Stimulated activated CD8-positive, alpha-beta memory T cell treated with anti-CD3 and anti-CD28 coated beads, Interleukin-15, amount 100 ng/mL, for 48 hours (primary cell): ENCODE measurements around the gene KIF1B.

Experiments
- DNase-seq, 2 donors: peaks; one replicate each; pipeline ENCODE4 v3.0.0-alpha.2; 2020; ENCODE audit warnings: low read depth in 2 of 2

KIF1B gene

GRCh38 chr1:10283318-10283984, 73.1 kb downstream of the KIF1B start:
- DNase-seq: peak in 1 of 2 donors; percentile 25

GRCh38 chr1:10286244-10286643, 75.9 kb downstream of the KIF1B start:
- DNase-seq: no peak

GRCh38 chr1:10287023-10287645, 76.8 kb downstream of the KIF1B start:
- DNase-seq: no peak

GRCh38 chr1:10288029-10288615, 77.8 kb downstream of the KIF1B start:
- DNase-seq: no peak

GRCh38 chr1:10291705-10292104, 81.3 kb downstream of the KIF1B start:
- no peak for DNase-seq

GRCh38 chr1:10292188-10292587, 81.8 kb downstream of the KIF1B start:
- DNase-seq: no peak

- DNase-seq: no peak
Observed at GRCh38 chr1:10295481-10296085, 85.2 kb downstream of the KIF1B start.

- no peak for DNase-seq
Observed at GRCh38 chr1:10299151-10299550, 88.8 kb downstream of the KIF1B start.

GRCh38 chr1:10302416-10302815, 92.0 kb downstream of the KIF1B start:
- DNase-seq: no peak

GRCh38 chr1:10304295-10304694, 93.9 kb downstream of the KIF1B start:
- no peak for DNase-seq

GRCh38 chr1:10306435-10306834, 96.1 kb downstream of the KIF1B start:
- no peak for DNase-seq

- DNase-seq: peak in 1 of 2 donors; percentile 3
Observed at GRCh38 chr1:10308001-10308400, 97.6 kb downstream of the KIF1B start.

GRCh38 chr1:10309243-10310011, 99.1 kb downstream of the KIF1B start:
- no peak for DNase-seq

GRCh38 chr1:10316752-10317151, 106.4 kb downstream of the KIF1B start:
- no peak for DNase-seq

- no peak for DNase-seq
Observed at GRCh38 chr1:10319750-10320149, 109.4 kb downstream of the KIF1B start.

- DNase-seq: no peak
Observed at GRCh38 chr1:10320336-10320735, 110.0 kb downstream of the KIF1B start.

GRCh38 chr1:10322821-10323220, 112.5 kb downstream of the KIF1B start:
- DNase-seq: no peak

- no peak for DNase-seq
Observed at GRCh38 chr1:10324627-10325026, 114.3 kb downstream of the KIF1B start.

GRCh38 chr1:10325521-10325920, 115.2 kb downstream of the KIF1B start:
- no peak for DNase-seq

- DNase-seq: no peak
Observed at GRCh38 chr1:10326251-10326650, 115.9 kb downstream of the KIF1B start.

GRCh38 chr1:10328180-10328963, 118.0 kb downstream of the KIF1B start:
- DNase-seq: no peak
